Kidney capillary endothelial cell (primary cell): ENCODE data around the gene TPR.

Source experiments
- DNase-seq: peaks from one replicate; pipeline ENCODE4 v3.0.0-alpha.2; 2018; ENCODE audit warnings: low spot score

The TPR gene

DNA sequence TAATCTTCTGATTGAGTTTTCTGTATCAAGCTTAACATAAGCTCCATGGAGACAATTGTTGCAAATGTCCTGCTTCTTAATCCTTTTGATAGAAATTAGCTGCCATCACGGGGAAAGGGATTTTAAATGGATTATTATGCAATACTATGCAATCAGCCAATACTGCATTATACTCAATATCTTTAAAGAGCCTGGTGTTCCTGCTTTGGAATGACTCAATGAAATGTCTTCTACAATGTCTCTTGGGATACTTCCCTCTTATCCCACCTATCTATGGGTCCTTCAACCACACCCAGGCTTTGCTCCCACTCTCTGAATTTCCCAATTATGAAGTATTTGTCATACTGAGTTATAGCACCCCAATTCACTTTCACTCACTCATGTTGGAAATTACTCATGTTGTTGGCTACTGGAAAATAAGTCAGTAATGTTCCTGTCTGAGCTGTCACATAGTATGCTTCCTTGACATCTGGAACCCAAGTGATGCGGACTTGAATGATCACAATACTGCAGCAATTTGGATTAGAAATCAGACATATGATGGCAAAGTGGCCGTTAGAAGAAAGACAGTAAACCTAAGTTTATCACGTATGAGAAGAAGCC is 85.0 kb downstream of the TPR start:
- DNase-seq: no peak

DNA sequence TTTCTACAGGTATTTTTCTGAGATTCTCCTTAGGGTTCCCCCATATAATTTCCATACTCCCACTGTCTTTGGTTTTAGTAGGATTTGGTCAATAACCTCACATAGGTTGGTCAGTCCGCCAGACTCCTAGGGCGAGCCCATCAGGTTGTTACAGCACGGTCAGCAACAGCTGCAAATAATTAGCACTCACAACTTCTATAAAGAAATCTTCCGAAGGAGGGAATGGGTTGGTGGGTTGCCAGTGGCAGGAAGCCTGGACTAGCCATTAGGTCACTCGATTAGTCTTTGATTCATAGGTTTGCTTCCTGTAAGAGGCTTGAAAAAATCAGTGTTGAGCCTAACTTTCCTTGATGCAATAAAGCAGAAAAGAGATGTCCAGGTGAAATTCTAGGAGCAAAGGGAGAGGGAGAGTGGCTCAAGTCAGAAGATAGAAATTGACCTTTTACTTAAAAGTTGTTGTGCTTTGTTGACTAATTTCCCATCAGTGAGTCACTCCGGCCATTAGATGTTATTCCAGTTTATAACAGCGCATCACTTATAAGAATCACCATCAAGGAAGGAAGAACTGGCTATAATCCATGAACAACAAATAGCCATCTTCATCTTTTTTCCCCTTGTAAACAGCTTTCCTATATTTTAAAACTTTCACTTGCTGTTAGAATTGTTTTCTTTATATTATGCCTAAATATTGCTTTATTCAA is 88.3 kb downstream of the TPR start:
- peak; percentile 27 for DNase-seq

DNA sequence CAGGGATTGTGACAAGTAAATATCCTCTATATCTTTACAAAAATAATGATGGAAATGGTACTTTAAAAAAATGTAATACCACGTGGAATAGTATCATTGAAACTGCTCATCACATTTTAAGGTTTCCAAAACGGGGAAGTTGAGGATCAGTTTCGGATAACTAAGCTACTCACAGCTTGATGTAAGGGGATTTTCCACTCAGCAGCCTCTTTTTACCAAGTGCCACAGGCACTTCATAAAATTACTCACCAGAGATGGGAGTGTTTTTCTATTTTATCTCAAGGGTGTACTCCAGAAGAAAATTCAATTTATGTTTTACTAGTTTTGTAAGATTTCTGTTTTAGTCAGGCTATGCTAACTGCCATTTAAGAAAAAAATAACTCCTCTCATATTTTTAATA is 91.7 kb downstream of the TPR start:
- DNase-seq: no peak

DNA sequence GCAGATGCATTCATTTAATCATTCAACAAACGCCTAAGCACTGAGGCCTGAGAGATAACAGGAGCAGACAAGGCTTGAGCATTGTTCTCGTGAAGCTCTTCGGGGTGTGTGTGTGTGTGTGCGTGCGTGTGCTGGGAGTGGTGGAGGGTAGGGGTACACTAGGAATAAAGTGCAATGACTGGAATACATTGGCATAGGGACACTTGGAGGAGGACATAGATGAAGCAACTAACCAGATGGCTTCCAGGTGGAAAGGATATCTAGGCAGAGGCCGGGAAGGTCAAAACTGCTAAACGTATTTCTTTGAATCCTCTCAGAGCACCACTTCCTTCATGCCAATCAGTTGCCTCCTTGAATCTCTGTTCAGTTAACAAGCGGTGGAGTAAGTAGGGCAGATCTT is 92.6 kb downstream of the TPR start:
- DNase-seq: no peak

DNA sequence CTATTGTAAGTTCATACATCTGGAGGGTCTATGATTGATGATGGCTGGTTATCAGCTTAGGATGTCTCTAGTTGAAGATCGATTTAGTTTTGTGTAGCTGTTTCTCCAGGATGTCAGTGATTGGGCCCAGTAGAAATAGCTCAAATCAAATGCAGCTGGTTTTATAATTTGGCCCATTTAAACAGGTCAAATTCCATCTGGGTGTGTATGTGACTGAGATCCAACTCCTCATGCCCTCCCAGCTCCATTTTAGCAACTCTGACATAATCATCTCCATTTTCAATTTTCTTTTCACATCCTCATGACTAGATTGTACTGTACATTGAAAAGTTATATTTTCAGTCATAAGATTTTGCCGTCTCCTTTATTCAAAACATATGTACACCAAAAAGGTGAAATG is 99.2 kb downstream of the TPR start:
- no peak for DNase-seq

DNA sequence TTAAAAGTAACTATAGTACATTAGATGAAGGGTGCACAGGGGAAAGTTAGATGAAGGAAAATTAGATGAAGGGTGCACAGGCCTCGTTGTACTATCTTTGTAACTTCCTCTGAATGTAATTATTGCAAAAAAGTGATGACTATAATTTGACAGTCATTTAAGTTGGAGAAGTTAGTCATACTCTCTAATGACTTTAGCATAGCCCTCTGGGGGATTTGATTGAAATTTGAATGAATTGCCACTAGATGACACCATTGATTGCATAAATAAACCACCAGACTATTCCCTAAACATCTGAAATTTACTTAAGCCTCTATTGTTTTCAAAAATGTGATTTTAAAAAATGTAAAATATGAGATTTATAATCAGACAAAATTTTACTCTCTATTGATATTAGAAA is 102.6 kb downstream of the TPR start:
- no peak for DNase-seq

DNA sequence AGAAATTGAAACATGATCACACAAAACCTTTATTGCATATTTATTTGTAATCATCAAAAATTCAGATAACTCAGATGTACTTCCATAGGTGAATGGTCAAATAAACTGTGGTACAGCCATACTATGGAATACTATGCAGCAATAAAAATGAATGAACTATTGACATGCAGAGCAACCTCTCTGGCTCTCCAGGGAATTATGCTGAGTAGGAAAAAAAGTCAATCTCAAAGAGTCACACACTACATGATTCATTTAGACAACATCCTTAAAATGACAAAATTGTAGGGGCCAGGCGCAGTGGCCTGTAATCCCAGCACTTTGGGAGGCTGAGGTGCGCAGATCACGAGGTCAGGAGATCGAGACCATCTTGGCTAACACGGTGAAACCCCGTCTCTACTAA is 104.0 kb downstream of the TPR start:
- DNase-seq: no peak
